ENCODE data around the gene RGL4.

RGL4 gene

GRCh38 chr22:23744001-23744400 is 53.2 kb downstream of the RGL4 start:
- DNase-seq (ENCODE audit: low read depth), result no peak
- no peak overlapping the region for H3K4me3 ChIP-seq (ENCODE audit: low read depth, low read length)
- TF ChIP-seq CTCF (IDR thresholded peaks at IDR 0.05; ENCODE audit: low read depth, low read length, missing control alignments), result no peak

- no peak for TF ChIP-seq CTCF (IDR thresholded peaks at IDR 0.05; ENCODE audit: low read depth, low read length, missing control alignments)
Observed at GRCh38 chr22:23744485-23744884, 53.7 kb downstream of the RGL4 start.

GRCh38 chr22:23745791-23746190 is 55.0 kb downstream of the RGL4 start:
- no peak for DNase-seq (ENCODE audit: low read depth)
- TF ChIP-seq CTCF (IDR thresholded peaks at IDR 0.05; ENCODE audit: low read depth, low read length, missing control alignments), result no peak
- no peak overlapping the region for H3K4me3 ChIP-seq (ENCODE audit: low read depth, low read length)

More at GRCh38 chr22:23744485-23744884, 53.7 kb downstream of the RGL4 start:
- H3K4me3 ChIP-seq (ENCODE audit: low read depth, low read length), result no peak overlapping the region
- DNase-seq (ENCODE audit: low read depth), result no peak
